Uterus (tissue), 4 donors: ENCODE measurements around the gene GTF2I. TPM values are rescaled to one million over a fixed set of nuclear protein-coding genes. Genes with fewer than 3 reads are reported as not detected.

ENCODE experiments used
- DNase-seq, 2 donors: peaks; one replicate each; pipeline ENCODE4 v3.0.0-alpha.2; 2019 to 2020
- H3K27ac ChIP-seq, 2 donors: fragments of 200-600 bp; sonication (generic); 1 replicate in 1 of 2; 2 replicates in 1 of 2; pipeline ENCODE4 v1.5.1; 2016 to 2018
- H3K27me3 ChIP-seq, 2 donors: fragments of 200-600 bp; sonication (generic); one replicate each; pipeline ENCODE4 v1.5.1; 2018 to 2019; ENCODE audit warnings: control low read depth in 1 of 2
- H3K36me3 ChIP-seq, 2 donors: fragments of 200-600 bp; sonication (generic); one replicate each; pipeline ENCODE4 v1.5.1; 2019; ENCODE audit warnings: control low read depth in 1 of 2
- H3K4me1 ChIP-seq, 2 donors: fragments of 200-600 bp; sonication (generic); one replicate each; pipeline ENCODE4 v1.5.1; 2018 to 2019; ENCODE audit warnings: control low read depth in 1 of 2
- H3K4me3 ChIP-seq, 2 donors: fragments of 200-600 bp; sonication (generic); 1 replicate in 1 of 2; 2 replicates in 1 of 2; pipeline ENCODE4 v1.5.1; 2018 to 2019; ENCODE audit warnings: mild to moderate bottlenecking in 1 of 2
- H3K9me3 ChIP-seq, 2 donors: fragments of 200-600 bp; sonication (generic); one replicate each; pipeline ENCODE4 v1.5.1; 2019; ENCODE audit warnings: control low read depth in 1 of 2
- POLR2A ChIP-seq, 2 donors: fragments of 450-650 bp; IDR thresholded peaks; one replicate each; pipeline ENCODE4 v1.6.1; 2016; ENCODE audit warnings: antibody characterized with exemption in 2 of 2, mild to moderate bottlenecking in 1 of 2, moderate library complexity in 1 of 2
- intact Hi-C: fragments of 100-400 bp; cut with DNase I; formaldehyde crosslinking; loops from one replicate; pipeline ENCODE4 v1.15.1; 2023; ENCODE audit warnings: low total_unique reads
- total RNA-seq, 4 donors: library from RNA; depleted of rRNA in 3 of 4; stranded (reverse); fragments of >200 nt in 3 of 4; gene quantifications; one replicate each; pipeline versions ENCODE4 v1.1.0 to v1.2.4, GENCODE V29; 2014 to 2023
- TF ChIP-seq, protein P1 (sequence below), 4 experiments: fragments of 200-600 bp in 2 of 4; fragments of 450-650 bp in 2 of 4; sonication (generic) in 2 of 4; IDR thresholded peaks; one replicate each; pipeline ENCODE4 v1.5.1; 2016 to 2019; ENCODE audit warnings: antibody characterized with exemption in 4 of 4, mild to moderate bottlenecking in 2 of 4, moderate library complexity in 1 of 4
- donor health status: DM: yes; HTN: yes; CAD: no.

The GTF2I gene
- 100 to 1,000 TPM; 135 to 454 (median 229) TPM for total RNA-seq

DNA sequence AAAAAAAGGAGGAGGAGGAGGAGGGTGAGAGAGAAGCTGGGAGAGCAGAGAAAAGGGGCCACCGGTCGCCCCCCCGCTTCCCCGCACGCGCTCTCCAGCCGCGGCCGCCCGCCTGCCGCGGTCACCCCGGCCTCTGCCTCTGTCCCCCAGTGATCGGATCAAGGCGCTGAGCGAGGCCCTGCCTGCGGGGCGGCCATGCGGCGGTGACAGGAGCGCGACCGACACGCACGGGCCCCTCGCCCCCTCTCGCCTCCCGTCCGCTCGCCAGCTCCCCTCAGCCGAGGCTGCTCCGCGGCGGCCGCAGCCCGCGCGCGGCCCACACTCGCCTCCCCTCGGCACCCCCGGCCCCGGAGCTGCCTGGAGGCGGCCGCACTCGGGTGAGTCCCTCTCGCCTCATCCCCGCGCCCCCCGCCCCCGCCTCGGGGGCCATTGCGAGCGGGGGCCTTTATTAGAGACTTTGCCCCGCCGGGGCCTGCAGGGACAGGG, at the start of gene GTF2I:
GTF2I (plus strand) TSS at position 27 of the 486 bp plus-strand sequence. CDS start 31,411 bp downstream, outside the sequence.
- H3K27me3 ChIP-seq: no peaks in the 10 kb centered on the region
- intact Hi-C loops: no loop called here
- H3K36me3 ChIP-seq: no peaks in the 10 kb centered on the region
- no peaks in the 10 kb centered on the region for H3K9me3 ChIP-seq
- H3K27ac ChIP-seq: peak within 1 kb of the TSS; percentile 97 to 99
- H3K4me1 ChIP-seq: peaks cover 0 to 5% of the 10 kb centered on the region in 2 donors
- peak within 1 kb of the TSS; percentile 90 to 95 for H3K4me3 ChIP-seq
- no peak for DNase-seq
- TF ChIP-seq POLR2A (IDR thresholded peaks at IDR 0.05): no peak
- TF ChIP-seq, protein P1, sequence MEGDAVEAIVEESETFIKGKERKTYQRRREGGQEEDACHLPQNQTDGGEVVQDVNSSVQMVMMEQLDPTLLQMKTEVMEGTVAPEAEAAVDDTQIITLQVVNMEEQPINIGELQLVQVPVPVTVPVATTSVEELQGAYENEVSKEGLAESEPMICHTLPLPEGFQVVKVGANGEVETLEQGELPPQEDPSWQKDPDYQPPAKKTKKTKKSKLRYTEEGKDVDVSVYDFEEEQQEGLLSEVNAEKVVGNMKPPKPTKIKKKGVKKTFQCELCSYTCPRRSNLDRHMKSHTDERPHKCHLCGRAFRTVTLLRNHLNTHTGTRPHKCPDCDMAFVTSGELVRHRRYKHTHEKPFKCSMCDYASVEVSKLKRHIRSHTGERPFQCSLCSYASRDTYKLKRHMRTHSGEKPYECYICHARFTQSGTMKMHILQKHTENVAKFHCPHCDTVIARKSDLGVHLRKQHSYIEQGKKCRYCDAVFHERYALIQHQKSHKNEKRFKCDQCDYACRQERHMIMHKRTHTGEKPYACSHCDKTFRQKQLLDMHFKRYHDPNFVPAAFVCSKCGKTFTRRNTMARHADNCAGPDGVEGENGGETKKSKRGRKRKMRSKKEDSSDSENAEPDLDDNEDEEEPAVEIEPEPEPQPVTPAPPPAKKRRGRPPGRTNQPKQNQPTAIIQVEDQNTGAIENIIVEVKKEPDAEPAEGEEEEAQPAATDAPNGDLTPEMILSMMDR (IDR thresholded peaks at IDR 0.05): no peak

DNA sequence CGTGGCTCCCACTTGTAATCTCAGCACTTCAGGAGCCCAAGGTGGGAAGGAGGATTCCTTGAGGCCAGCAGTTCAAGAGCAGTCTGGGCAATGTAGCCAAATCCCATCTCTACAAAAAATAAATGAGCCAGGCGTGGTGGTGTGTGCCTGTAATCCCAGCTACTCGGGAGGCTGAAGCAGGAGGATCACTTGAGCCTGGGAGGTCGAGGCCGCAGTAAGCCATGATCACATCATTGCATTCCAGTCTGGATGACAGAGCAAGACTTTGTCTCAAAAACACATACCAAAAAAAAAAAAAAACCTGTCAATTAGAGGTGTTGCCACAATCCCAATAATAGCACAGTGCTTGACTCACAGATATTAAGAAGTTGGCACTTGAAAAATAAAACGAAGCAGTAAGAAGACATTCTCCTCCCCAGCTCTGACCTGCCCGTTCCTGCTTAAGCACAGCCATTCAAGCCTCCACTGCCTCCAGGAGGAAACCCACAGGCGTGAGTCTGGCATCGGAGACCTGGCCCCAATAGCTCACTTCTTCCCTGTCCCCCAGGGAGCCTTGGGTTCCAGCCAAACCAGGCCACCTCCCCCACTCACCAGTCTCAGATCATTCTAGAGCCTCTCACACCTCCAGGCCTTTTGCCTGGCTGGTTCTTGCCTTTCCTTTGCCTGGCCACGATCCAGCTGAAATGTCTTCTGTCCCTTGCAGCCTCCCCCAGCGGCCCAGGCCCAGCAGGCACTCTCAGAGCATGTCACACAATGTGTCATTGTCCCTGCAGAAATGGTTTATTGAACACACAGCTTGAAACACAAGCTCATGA, 45.3 kb upstream of the GTF2I start:
- no peaks in the 10 kb centered on the region for H3K9me3 ChIP-seq
- no peaks in the 10 kb centered on the region for H3K27me3 ChIP-seq
- no peak overlapping the region for H3K4me3 ChIP-seq
- H3K4me1 ChIP-seq: no peaks in the 10 kb centered on the region
- intact Hi-C loops: no loop called here
- TF ChIP-seq POLR2A (IDR thresholded peaks at IDR 0.05): no peak
- TF ChIP-seq, protein P1 (IDR thresholded peaks at IDR 0.05): no peak
- no peak overlapping the region for H3K27ac ChIP-seq
- DNase-seq: no peak
- no peaks in the 10 kb centered on the region for H3K36me3 ChIP-seq

DNA sequence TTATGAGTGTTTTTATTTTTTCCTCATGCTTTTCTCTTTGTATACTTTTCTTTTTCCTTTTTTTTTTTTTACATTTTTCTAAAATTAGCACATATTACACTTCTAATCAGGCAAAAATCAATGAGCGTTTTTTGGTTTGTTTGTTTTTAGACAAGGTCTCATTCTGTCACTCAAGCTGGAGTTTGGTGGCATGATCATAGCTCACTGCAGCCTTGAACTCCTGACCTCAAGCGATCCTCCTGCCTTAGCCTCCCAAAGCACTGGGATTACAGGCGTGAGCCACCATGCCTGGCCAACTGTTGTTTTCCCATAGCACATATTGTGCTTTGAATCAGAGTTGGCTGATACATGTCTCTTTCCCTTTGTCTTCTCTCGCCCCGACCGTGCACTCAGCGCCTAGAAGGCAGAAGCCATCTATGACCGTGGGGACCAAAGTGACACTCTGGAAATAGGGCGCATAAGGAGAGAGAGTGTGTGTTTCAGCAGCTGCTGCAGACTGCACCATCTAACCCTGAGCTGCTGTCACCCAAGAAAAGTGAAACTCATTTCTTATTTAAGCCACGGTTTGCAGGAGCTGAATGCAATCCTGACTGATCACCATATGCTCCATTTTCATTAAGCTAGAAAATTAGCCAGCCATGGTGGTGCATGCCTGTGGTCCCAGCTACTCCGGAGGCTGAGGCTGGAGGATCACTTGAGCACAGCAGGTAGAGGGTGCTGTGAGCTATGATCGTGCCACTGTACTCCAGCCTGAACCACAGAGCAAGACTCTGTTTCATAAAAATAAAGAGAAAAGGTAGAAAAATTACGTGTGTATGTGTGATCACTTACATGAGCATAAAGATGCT, 41.4 kb upstream of the GTF2I start:
- intact Hi-C loops: no loop called here
- H3K4me1 ChIP-seq: no peaks in the 10 kb centered on the region
- DNase-seq: no peak
- no peak overlapping the region for H3K27ac ChIP-seq
- no peak overlapping the region for H3K4me3 ChIP-seq
- no peak for TF ChIP-seq POLR2A (IDR thresholded peaks at IDR 0.05)
- TF ChIP-seq, protein P1 (IDR thresholded peaks at IDR 0.05): no peak
- H3K27me3 ChIP-seq: no peaks in the 10 kb centered on the region
- H3K36me3 ChIP-seq: no peaks in the 10 kb centered on the region
- H3K9me3 ChIP-seq: no peaks in the 10 kb centered on the region

DNA sequence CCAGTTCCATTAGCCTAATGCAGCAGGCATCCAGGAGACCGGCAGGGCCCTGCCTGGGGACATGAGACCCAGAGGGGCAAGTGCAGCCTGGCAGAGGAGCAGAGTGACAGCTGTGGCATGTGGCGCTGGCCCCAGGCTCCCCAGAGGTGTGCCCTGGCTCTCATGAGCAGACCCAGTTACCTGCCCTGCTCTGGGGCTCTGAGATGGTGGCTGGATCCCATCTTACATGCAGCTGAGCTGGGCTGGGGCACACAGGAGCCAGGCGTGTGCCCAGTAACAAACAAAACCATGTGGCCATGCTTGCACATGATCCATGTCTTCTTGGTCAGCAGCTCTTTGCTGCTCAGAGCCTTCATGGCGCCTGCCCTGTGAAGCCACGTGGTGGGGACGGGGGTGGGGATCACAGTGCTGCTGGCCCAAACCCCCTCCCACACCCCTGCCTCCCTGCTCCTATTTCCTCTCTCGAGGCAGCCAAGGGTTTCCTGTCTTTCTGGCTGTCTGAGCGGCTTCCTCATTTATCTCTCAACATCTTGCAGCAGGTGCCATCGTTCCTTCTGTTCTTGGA, 40.3 kb upstream of the GTF2I start:
- Histone ChIP-seq H3K9me3 (no peaks in the 10 kb centered on the region), H3K36me3 (no peaks in the 10 kb centered on the region), H3K27me3 (no peaks in the 10 kb centered on the region), H3K4me3 (no peak overlapping the region), H3K4me1 (no peaks in the 10 kb centered on the region), H3K27ac (no peak overlapping the region)
- intact Hi-C loops: no loop called here
- DNase-seq: no peak
- TF ChIP-seq POLR2A (IDR thresholded peaks at IDR 0.05): no peak
- TF ChIP-seq, protein P1 (IDR thresholded peaks at IDR 0.05): no peak
